ENCODE results near the gene TNRC6B.

- TF ChIP-seq CTCF (conservative IDR thresholded peaks at IDR 0.05) (no peak), EZH2 (IDR thresholded peaks at IDR 0.05; ENCODE audit: low read depth) (no peak)
Measured at GRCh38 chr22:40236131-40236665, 58.5 kb downstream of the TNRC6B start.

Data from PC-9 (cell line).